Skeletal muscle cell (primary cell): ENCODE data around the gene IL1RAPL2.
"Not testable (repeated sequence)": the region's sequence is repeated elsewhere in the genome, so short reads cannot be mapped to it uniquely, and the experiment has no call there.

Experiments
- DNase-seq: peaks from one replicate; pipeline ENCODE4 v3.0.0-alpha.2; 2010; ENCODE audit warnings: low read depth
- H3K4me3 ChIP-seq: 2 replicates; pipeline ENCODE4 v1.5.1; 2011; ENCODE audit warnings: low read depth, mild to moderate bottlenecking, control low read depth, low read length, moderate library complexity

Gene IL1RAPL2

DNA sequence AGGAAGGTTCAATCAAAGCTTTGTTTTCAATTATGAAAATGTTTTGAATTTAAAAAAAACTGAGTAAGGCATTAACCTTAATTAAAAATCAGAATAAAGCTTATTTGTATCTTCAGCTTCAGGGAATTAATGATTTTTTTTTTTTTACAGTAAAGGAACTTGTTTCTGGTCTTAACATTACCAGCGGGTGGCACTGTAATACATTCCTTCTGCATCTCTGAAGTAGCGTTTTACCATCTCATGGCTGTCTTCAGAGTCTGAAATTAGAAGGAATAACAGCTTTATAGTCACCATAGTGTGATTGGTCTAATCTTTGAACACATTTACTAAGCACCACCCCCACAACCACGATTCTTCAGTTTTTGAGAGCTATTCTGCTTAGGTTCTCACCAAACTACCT is 102.6 kb downstream of the IL1RAPL2 start:
- no peak overlapping the region for H3K4me3 ChIP-seq
- no peak for DNase-seq

GRCh38 chrX:104669063-104669462 is 103.1 kb downstream of the IL1RAPL2 start:
- no peak for DNase-seq
- no peak overlapping the region for H3K4me3 ChIP-seq

DNA sequence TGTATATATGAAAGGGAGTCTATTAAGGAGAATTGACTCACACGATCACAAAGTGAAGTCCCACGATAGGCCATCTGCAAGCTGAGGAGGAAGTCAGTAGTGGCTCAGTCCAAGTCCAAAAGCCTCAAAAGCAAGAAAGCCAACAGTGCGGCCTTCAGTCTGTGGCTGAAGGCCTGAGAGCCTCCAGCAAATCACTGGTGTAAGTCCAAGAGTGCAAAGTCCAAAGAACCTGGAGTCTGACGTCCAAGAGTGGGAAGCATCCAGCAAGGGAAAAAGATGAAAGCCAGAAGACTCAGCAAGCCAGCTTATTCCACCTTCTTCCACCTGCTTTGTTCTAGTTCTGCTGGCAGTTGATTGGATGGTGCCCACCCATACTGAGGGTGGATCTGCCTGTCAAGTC is 104.1 kb downstream of the IL1RAPL2 start:
- H3K4me3 ChIP-seq = no peak overlapping the region
- DNase-seq = no peak

DNA sequence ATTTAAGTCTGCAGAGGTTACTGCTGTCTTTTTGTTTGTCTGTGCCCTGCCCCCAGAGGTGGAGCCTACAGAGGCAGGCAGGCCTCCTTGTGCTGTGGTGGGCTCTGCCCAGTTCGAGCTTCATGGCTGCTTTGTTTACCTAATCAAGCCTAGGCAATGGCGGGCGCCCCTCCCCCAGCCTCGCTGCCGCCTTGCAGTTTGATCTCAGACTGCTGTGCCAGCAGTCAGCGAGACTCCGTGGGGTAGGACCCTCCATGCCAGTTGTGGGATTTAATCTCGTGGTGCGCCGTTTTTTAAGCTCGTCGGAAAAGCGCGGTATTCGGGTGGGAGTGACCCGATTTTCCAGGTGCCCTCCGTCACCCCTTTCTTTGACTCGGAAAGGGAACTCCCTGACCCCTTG is 111.5 kb downstream of the IL1RAPL2 start:
- H3K4me3 ChIP-seq, DNase-seq: not testable (repeated sequence)

DNA sequence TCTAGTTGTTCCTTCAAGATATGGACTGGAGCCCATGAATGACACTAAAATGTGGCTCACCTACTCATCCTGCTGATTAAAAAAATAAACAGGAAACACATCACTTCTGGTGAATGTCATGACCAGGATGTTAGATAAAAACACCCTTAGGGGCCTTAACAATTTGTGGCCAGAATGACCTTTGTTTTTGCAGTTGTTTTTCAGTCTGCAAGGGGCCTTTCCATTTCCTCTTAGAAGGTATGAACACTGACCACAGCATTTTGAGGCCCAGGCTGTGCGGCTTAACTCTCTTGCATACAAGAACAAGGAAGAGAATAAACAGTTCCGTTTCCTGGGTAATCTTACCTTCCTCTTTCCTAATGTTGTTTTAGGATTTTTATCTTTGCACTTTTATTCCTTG is 113.2 kb downstream of the IL1RAPL2 start:
- DNase-seq = no peak
- no peak overlapping the region for H3K4me3 ChIP-seq

DNA sequence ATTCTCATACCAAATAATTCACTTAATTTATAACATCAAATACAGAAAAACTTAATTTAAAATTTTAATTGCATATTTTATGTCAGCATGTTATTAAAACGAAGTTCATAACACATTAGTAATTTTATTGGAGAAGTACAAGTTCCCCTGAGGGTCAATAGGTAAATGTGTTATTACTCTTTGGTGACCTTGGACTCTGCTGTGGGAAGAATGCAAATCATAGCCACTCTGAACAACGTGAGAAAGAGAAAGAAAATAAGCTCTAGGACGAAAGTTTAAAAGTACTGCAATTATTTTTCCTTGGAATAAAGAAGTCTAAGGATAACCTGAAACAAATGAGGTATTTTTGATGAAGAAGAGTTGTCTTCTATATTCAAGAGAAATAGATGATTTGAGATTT is 115.2 kb downstream of the IL1RAPL2 start:
- no peak overlapping the region for H3K4me3 ChIP-seq
- DNase-seq = no peak

- no peak for DNase-seq
- no peak overlapping the region for H3K4me3 ChIP-seq
Measured at GRCh38 chrX:104684077-104684476, 118.1 kb downstream of the IL1RAPL2 start.

GRCh38 chrX:104695593-104695992 is 129.6 kb downstream of the IL1RAPL2 start:
- DNase-seq = no peak

GRCh38 chrX:104696667-104697066 is 130.7 kb downstream of the IL1RAPL2 start:
- no peak for DNase-seq
- H3K4me3 ChIP-seq = no peak overlapping the region

More at GRCh38 chrX:104695593-104695992, 129.6 kb downstream of the IL1RAPL2 start:
- H3K4me3 ChIP-seq = no peak overlapping the region

DNA sequence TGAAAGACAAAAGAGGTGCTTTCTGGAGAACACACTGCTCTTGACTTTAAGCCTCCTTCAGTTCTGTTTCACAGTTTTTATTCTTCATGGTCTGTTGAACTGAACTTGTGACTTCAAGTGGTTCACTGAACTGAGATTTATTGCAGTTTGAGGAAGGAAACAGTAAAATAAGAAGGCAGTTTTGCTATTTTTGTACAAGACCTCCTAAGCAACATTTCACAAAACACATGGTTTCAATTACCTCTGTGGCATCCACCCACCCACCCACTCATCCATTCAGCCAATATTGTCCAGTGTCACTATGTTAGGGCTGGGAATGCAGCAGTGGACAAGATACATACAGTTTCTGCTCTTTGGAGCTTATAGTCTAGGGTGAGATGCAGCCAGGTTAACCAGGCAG is 131.3 kb downstream of the IL1RAPL2 start:
- DNase-seq = no peak
- no peak overlapping the region for H3K4me3 ChIP-seq

DNA sequence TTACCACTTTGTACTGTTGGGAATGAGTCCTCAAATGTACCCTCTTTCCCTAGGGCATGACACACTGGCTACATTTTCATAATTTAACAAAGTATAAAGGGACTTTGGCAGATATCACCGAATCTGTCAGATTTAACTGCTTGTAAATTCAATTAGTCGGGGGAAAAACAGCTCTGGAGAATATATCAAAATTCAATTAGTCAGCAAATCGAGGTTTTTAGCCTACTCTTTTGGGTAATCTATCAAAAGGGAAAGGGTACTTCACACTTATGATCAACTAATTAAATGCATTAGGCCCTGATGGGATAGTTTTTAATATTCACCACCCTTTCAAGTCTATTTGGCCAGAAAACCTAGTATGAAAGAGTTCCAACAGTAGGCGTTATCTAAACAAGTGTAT is 141.0 kb downstream of the IL1RAPL2 start:
- no peak overlapping the region for H3K4me3 ChIP-seq
- no peak for DNase-seq

DNA sequence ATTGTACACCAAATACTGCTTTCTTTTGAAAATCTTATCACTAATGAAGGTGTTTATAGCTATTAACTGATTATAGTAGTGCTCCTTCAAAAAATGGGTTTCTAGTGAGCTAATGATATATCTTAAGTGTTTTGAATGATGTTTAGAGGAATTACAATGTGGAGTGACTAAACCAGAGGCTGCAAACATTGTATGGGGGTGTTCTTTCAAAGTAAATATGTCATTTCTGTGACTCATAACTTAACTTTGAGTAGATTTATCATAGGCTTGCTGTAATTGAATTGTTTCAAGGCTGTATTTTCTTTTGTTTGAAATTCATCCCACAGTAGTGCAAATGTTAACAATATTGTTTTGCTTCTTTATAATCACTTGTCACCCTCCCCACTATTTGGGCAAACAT is 141.6 kb downstream of the IL1RAPL2 start:
- no peak for DNase-seq
- H3K4me3 ChIP-seq = no peak overlapping the region

DNA sequence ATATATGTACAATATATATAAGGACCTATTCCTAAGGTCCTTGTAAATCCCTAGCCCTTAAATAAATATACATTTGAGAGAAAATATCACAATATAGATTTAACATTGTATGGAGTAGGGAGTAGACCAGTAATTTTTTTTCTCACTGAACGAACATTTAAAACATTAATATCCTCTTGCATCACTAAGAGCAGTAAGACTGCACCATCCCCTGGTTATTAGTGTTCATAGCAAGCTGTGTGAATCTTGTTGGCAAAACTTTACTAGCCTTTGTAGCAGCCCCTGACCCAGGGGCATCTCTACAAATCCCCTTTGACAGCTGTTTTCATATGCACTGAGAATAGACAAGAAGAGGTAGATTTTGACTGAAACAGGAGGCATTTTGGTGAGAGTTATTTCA is 146.5 kb downstream of the IL1RAPL2 start:
- H3K4me3 ChIP-seq = no peak overlapping the region
- DNase-seq = no peak

GRCh38 chrX:104721854-104722253 is 155.9 kb downstream of the IL1RAPL2 start:
- no peak overlapping the region for H3K4me3 ChIP-seq
- no peak for DNase-seq

GRCh38 chrX:104728456-104728855 is 162.5 kb downstream of the IL1RAPL2 start:
- no peak overlapping the region for H3K4me3 ChIP-seq
- DNase-seq = no peak

- no peak overlapping the region for H3K4me3 ChIP-seq
- no peak for DNase-seq
Measured at GRCh38 chrX:104742355-104742754, 176.4 kb downstream of the IL1RAPL2 start.

DNA sequence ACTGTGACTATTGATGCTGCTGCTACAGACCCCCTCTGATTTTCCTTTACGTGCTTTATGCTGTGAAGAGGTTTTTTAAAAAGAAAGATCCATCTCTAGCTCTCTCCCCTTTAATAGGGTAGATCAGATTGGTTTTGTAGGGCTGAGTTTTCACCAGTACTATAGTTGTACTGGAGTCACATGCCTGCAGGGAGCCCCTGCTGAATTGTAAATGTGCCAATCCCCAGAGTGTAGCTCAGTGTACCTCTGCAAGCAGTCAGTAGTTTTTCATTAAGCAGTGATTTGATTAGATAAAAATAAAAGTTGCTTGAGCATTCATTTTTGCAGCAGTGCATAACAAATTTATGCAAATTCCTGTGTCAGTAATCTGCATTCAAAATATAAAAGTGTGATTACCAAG is 179.2 kb downstream of the IL1RAPL2 start:
- no peak for DNase-seq
- no peak overlapping the region for H3K4me3 ChIP-seq

- H3K4me3 ChIP-seq = no peak overlapping the region
- DNase-seq = no peak
Measured at GRCh38 chrX:104749951-104750610, 184.1 kb downstream of the IL1RAPL2 start.

DNA sequence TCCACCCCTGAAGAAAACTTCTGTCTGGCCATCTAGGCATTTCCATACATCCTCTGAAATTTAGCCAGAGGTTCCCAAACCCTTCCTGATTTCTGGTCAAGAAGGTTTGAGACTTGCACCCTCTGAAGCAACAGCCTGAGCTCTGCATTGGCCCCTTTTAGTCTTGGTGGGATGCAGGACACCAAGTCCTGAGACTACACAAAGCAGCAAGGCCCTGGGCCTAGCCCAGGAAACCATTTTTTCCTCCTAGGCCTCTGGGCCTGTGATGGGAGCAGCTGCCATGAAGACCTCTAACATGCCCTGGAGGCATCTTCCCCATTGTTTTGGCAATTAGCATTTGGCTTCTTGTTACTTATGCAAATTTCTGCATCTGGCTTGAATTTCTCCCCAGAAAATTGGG is 196.6 kb downstream of the IL1RAPL2 start:
- H3K4me3 ChIP-seq = no peak overlapping the region
- no peak for DNase-seq

DNA sequence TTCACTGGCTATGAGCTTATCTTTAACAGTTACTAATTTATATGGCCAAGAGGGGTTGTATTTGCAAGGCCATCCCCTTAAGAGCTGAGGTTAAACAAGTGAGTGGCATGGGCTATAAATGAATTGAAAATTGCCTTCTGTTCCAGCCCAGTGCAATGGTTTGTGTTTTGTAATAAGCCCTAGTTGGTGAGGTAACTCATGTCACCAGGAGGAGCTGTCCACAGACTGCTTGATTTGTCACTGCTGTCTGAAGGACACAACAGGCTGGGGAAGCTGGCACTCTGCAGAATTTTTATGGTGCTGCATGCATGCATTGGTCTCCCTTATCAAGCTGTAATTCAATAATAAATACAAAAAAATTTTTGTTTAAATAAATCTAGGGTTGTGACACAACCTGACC is 223.8 kb downstream of the IL1RAPL2 start:
- no peak overlapping the region for H3K4me3 ChIP-seq
- DNase-seq = no peak

GRCh38 chrX:104795804-104796203 is 229.8 kb downstream of the IL1RAPL2 start:
- H3K4me3 ChIP-seq = no peak overlapping the region
- DNase-seq = no peak

GRCh38 chrX:104803219-104803618 is 237.2 kb downstream of the IL1RAPL2 start:
- H3K4me3 ChIP-seq = no peak overlapping the region
- DNase-seq = no peak
